ENCODE measurements around the gene MUSTN1. TPM values are rescaled to one million over a fixed set of nuclear protein-coding genes. Genes with fewer than 3 reads are reported as not detected.

The MUSTN1 gene
- total and polyA plus RNA-seq, 4 donors = 0.25 to 12.1 (median 3.9) TPM

GRCh38 chr3:52872245-52872644 lies 37.4 kb upstream of the MUSTN1 start (continued):
- no peak for TF ChIP-seq RAD21 (IDR thresholded peaks at IDR 0.05)

- no peak overlapping the region for H3K27ac ChIP-seq (ENCODE audit: low read depth in 1 of 2, low read length in 2 of 2)
- no peaks in the 10 kb centered on the region for H3K36me3 ChIP-seq (ENCODE audit: control insufficient read depth in 4 of 4, insufficient read depth in 3 of 4, low read depth in 1 of 4, low read length in 3 of 4)
These were observed 36.9 kb upstream of the MUSTN1 start for GRCh38 chr3:52871761-52872160.

More at GRCh38 chr3:52871761-52872160, 36.9 kb upstream of the MUSTN1 start:
- Histone ChIP-seq H3K9ac (ENCODE audit: low read depth in 1 of 2, low read length in 2 of 2) (no peak overlapping the region), H3K27me3 (ENCODE audit: control insufficient read depth in 4 of 4, insufficient read depth in 4 of 4, low read length in 3 of 4) (no peaks in the 10 kb centered on the region), H3K4me1 (ENCODE audit: control insufficient read depth in 4 of 4, insufficient read depth in 4 of 4, low read length in 3 of 4) (peaks cover 0 to 4% (median 1%) of the 10 kb centered on the region in 4 donors), H3K4me3 (ENCODE audit: low read depth in 1 of 3, low read length in 3 of 3) (no peak overlapping the region), H3K9me3 (ENCODE audit: control insufficient read depth in 4 of 4, low read length in 3 of 4) (no peaks in the 10 kb centered on the region)
- WGBS = 83% methylated on average over 9 of the region's 9 CpGs
- TF ChIP-seq REST (IDR thresholded peaks at IDR 0.05) = no peak
- TF ChIP-seq EGR1 (IDR thresholded peaks at IDR 0.05; ENCODE audit: low read depth in 2 of 2) = no peak
- TF ChIP-seq CTCF (IDR thresholded peaks at IDR 0.05; ENCODE audit: low read depth, low read length, missing input control) = no peak
- no peak for TF ChIP-seq NR2F2 (IDR thresholded peaks at IDR 0.05)
- no peak for TF ChIP-seq YY1 (IDR thresholded peaks at IDR 0.05)
- TF ChIP-seq HNF4A (conservative IDR thresholded peaks at IDR 0.05) = no peak
- no peak for TF ChIP-seq FOXA1 (IDR thresholded peaks at IDR 0.05)
- TF ChIP-seq MAX (IDR thresholded peaks at IDR 0.05) = no peak
- no peak for TF ChIP-seq SP1 (IDR thresholded peaks at IDR 0.05)
- TF ChIP-seq JUND (IDR thresholded peaks at IDR 0.05) = no peak
- TF ChIP-seq FOXA2 (IDR thresholded peaks at IDR 0.05) = no peak
- TF ChIP-seq ZBTB33 (IDR thresholded peaks at IDR 0.05) = no peak
- DNase-seq (ENCODE audit: low spot score) = no peak

Data from liver (tissue), 9 donors.